GM21447 (cell line): ENCODE results near the gene MAP1A.

Experiments
- ATAC-seq: cut with Tn5 transposase; IDR thresholded peaks from one replicate; pipeline ENCODE4 v1.9.1; 2021; ENCODE audit not compliant: unreplicated experiment

The MAP1A gene

DNA sequence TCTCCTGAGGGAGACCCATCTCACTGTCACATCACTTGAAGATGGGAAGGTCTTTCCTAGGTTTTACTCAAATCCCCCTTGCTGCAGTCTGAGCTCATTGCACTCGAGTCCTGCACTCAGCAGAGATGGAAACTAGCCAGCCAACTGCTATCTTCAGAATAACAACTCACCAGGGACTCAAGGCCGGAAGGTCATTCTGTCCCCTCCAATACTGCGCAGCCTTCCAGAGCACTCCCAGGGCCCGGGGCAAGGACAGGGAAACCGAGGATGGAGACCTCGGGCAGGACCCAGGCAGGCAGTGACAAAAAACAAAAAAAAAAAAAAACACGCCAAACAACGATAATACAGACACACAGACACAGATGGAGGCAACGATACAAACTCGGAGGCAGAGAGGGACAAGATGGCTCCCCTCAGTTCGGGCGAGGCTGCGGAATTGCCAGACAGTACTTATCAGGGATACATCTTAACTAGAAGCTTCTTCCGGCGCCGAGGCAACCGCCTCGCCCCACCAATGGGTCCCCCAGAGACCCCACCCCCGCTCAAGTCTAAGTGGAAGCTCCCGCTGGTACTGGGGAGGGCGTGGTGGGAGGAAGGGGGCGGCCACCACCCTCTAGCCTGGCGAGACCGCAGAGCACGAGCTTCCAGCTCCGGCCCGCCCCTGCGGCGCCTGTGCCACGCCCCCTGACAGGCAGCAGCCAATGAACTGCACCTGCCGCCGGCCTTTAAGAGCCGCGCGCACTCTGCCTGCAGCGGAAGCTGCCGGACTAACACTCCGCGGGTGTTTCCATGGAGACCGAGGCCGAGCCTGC lies 7.0 kb upstream of the MAP1A start:
- ATAC-seq = peak; percentile 97

DNA sequence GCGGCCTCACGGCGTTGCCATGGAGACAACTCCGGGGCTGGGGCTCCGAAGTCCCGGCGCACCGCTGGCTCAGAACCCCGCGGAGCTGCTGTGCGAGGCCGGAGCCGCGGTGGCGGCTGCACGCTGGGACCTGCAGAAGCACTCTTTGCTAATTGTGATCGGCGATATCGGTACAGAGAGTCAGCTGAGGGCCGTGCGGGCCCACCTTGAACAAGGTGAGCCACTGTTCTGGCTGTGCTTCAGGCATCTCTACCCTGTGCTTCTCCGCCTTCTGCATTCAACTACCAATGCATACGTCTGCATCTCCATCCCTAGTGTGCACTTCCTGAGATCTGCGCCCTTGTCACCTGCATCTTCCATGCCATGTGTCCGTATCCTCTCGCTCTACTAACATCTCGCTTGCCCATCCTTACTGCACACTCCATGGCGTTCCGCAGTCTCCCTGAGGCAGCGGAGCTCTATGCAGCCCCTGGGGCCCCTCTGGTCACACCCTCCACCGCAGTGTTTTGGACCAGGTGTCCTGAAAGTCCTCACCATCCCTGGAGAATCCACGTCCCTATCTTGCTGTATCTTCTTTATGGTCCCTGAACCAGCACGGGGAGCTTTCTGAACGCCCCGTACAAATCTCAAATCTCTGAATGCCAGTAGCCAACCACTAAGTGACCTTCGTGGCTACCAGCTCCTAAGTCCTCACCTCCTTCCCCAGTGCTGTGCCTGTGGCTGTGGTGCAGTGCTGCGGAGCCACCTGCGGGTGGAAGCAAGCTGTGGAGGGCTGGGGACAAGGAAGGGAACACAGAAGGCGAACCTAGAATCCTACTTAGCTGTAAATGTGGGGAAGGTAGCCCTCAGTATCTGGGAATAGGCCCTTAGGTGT lies 6.2 kb upstream of the MAP1A start:
- ATAC-seq = no peak

DNA sequence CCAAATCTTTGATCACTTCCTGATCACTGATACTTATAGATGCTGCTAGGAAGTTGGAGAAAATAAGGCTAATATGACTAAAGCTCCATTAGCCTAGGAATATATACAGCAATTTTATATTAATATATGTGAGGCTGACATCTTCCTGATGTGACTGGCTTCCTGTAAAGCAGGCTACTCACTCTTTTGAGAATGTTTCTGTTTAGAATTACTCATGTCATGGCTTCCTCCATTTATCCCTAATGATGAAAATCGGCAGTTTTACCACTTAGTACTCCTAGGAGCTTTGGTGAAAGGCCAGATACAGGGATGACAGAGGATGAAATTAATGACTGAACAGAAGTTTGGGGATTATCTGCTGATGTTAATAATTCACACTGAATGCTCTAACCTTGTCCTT lies 3.9 kb upstream of the MAP1A start:
- ATAC-seq = no peak

DNA sequence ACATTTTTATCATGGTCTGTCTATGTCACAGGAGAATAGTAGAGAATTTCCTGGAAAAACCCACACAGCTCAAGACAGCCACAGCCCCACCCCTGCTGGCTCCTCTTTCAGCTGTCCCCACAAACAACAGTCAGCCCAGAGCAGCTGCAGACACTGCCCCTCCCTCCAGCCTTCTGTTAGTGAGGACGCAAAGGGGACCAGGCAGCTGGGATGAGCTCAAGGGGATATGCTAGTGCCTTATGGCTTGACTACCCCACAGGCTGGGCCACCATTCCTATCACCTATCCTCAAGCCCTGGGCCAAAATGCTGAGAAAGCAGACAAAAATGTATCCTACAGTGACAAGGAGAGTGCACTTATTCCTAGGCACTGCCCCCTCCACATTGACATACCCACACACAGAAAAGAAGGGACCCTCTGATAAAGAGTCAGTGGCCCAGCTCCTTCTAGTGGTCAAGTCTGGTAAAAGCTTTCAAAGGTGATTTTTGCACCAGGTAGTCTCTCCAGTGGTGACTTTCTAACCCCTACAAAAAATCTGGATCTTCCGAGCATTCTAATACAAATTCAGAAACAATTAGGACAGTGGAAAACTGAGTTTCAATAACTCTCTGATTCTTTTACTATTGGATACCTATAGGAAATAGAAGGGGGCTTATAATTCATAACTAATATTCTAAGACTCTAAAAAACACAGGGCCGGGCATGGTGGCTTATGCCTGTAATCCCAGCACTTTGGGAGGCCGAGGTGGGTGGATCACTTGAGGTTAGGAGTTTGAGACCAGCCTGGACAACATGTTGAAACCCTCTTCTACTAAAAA lies 3.0 kb upstream of the MAP1A start:
- no peak for ATAC-seq

DNA sequence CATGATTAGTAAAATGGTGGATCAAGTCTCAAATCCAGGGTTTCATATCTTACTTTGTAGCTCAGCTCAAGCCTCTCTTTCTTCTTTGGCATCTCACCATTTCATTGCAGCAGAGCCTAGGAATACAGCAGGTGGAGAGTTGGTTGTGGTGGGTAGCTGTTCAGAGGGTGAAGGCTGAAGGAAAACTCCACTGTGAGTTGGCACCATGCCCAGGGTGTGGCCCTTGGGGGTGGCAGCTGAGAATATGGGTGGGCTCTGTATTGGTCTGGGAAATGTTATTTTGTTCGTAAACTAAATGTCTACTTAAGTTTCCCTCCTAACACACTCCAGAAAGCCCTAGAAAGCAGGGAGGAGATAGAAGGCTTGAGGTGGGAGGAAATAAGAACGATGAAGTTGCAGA lies 1.7 kb upstream of the MAP1A start:
- ATAC-seq = no peak

DNA sequence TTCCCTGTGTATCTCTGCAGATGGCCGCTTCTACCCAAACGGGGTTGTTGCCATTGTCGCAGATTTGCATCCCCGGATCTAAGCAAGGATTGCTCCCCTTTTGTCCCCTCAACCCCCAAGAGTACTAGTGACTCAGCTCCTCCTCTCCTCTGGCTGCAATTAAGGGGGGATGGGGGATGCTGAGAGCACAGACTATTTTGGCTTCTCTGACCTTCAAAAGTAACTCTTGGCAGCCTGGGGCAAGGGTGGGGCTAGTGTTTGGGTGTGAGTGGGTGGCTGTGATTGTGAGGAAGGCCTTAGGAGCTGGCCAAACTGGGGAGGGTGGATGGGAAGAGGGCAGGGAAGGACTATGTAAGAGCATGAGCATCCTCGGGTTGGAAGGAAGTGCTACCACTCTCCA lies 1.2 kb upstream of the MAP1A start:
- ATAC-seq = no peak

DNA sequence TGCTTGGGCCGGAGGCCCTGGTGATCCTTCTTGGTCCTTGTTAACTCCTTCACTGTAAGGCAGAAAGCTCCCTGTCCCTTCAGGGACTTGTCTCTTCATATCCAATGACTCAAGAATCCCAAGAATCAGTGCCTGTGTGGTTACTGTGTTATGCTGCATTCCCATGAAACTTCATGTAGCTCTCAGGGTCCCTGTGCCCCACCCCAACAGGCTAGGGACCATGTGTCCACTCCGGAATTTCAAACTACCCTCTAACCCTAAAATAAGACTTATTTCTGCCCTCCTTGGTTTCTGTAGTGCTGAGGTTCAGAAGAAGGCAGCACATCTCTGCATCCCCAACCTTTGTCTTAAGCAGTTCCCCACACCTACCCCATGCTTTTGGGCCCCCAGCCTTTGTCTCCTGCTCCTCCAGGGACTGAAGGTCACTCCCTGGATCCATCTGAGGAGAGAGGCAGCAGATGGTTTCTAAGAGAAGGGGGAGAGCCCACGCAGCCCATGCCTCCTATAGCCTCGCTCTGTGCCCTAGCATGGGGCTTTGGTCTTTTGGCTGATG lies 531 bp upstream of the MAP1A start:
- ATAC-seq = no peak

DNA sequence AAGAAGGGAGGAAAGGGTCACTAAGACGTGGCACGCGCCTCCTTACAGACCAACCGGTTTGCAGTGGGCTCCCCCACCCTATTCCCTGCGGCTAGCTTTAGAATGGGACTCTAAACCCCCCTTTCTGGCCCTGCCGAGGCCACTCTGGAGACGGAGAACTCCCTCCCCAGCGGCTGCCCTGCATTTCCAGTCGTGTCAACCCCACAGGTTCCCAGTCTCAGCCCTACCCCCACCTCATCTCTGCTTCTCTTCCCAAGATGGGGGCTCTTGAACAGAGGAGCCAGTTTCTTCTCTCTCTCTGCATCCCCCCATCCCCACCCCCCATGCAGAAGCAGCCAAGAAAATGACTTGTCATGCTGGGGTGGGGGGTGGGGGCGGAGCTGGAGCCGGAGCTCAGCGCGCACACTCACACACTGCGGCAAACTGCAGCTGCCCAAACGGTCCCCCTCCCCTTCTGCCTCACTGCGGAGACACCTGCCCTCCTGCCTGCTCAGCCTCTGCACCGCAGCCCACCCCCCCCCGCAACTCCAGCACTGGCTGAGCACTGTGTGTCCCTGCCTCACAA lies 871 bp downstream of the MAP1A start:
- no peak for ATAC-seq

DNA sequence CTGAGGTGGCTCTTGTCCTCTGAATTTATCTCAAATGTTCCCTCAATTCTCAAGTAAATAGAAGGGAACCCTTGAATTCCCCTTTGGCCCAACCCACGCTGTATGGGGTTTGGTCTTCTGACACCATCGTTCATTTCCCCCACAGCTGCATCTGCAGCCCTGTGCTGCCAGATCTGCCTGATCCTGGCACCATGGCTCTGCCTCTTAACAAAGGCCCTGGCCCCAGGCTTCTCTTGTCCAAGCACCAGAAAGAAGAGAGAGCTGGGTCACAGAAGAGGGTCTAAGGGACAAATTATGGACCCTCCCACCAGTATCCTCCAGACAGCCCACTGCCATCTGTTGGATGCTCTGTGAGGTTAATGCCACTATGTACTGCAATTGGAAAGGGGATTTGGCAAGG lies 1.8 kb downstream of the MAP1A start:
- ATAC-seq = no peak

DNA sequence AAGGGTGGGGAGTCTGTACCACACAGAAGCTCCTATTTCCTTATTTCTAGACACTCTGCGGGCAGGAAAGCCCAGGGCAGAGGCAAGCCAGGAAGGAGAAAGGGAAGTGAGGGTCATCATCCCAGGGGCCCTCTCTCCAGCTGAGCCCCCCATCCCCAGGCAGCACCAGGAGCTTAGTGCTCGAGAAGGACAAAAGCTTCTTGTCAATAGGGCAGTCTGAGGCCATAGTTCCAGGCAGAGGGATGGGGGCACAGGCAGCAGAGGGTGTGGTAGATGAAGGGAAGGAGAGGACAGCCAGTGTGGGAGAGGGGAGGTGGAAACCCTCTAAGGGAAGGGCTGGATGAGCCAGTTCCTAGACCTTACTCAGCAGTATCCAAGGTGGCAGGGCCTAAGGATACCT lies 2.7 kb downstream of the MAP1A start:
- no peak for ATAC-seq

DNA sequence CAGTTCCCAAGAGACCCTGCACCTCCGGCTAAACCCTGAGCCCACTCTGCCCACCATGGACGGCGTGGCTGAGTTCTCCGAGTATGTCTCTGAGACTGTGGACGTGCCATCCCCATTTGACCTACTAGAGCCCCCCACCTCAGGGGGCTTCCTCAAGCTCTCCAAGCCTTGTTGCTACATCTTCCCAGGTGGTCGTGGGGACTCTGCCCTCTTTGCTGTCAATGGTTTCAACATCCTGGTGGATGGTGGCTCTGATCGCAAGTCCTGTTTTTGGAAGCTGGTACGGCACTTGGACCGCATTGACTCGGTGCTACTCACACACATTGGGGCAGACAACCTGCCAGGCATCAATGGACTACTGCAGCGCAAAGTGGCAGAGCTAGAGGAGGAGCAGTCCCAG lies 4.0 kb downstream of the MAP1A start:
- ATAC-seq = no peak

DNA sequence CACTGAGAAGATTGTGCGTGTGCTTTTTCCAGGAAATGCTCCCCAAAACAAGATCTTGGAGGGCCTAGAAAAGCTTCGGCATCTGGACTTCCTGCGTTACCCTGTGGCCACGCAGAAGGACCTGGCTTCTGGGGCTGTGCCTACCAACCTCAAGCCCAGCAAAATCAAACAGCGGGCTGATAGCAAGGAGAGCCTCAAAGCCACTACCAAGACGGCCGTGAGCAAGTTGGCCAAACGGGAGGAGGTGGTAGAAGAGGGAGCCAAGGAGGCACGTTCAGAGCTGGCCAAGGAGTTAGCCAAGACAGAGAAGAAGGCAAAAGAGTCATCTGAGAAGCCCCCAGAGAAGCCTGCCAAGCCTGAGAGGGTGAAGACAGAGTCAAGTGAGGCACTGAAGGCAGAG lies 4.8 kb downstream of the MAP1A start:
- no peak for ATAC-seq

DNA sequence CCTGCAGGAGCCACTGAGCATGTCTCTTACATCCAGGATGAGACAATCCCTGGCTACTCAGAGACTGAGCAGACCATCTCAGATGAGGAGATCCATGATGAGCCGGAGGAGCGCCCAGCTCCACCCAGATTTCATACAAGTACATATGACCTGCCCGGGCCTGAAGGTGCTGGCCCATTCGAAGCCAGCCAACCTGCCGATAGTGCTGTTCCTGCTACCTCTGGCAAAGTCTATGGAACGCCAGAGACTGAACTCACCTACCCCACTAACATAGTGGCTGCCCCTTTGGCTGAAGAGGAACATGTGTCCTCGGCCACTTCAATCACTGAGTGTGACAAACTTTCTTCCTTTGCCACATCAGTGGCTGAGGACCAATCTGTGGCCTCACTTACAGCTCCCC lies 6.2 kb downstream of the MAP1A start:
- no peak for ATAC-seq

DNA sequence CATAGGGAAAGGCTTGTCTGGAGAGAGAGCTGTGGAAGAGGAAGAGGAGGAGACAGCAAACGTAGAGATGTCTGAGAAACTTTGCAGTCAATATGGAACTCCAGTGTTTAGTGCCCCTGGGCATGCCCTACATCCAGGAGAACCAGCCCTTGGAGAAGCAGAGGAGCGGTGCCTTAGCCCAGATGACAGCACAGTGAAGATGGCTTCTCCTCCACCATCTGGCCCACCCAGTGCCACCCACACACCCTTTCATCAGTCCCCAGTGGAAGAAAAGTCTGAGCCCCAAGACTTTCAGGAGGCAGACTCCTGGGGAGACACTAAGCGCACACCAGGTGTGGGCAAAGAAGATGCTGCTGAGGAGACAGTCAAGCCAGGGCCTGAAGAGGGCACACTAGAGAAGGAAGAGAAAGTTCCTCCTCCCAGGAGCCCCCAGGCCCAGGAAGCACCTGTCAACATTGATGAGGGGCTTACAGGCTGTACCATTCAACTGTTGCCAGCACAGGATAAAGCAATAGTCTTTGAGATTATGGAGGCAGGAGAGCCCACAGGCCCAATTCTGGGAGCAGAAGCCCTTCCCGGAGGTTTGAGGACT lies 6.9 kb downstream of the MAP1A start:
- ATAC-seq = no peak

DNA sequence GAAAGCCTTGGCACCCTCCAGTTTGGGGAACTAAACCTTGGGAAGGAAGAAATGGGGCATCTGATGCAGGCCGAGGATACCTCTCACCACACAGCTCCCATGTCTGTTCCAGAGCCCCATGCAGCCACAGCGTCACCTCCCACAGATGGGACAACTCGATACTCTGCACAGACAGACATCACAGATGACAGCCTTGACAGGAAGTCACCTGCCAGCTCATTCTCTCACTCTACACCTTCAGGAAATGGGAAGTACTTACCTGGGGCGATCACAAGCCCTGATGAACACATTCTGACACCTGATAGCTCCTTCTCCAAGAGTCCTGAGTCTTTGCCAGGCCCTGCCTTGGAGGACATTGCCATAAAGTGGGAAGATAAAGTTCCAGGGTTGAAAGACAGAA lies 7.7 kb downstream of the MAP1A start:
- no peak for ATAC-seq

DNA sequence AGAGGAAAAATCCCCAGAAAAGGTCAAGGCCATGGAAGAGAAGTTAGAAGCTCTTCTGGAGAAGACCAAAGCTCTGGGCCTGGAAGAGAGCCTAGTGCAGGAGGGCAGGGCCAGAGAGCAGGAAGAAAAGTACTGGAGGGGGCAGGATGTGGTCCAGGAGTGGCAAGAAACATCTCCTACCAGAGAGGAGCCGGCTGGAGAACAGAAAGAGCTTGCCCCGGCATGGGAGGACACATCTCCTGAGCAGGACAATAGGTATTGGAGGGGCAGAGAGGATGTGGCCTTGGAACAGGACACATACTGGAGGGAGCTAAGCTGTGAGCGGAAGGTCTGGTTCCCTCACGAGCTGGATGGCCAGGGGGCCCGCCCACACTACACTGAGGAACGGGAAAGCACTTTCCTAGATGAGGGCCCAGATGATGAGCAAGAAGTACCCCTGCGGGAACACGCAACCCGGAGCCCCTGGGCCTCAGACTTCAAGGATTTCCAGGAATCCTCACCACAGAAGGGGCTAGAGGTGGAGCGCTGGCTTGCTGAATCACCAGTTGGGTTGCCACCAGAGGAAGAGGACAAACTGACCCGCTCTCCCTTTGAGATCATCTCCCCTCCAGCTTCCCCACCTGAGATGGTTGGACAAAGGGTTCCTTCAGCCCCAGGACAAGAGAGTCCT lies 9.0 kb downstream of the MAP1A start:
- no peak for ATAC-seq

DNA sequence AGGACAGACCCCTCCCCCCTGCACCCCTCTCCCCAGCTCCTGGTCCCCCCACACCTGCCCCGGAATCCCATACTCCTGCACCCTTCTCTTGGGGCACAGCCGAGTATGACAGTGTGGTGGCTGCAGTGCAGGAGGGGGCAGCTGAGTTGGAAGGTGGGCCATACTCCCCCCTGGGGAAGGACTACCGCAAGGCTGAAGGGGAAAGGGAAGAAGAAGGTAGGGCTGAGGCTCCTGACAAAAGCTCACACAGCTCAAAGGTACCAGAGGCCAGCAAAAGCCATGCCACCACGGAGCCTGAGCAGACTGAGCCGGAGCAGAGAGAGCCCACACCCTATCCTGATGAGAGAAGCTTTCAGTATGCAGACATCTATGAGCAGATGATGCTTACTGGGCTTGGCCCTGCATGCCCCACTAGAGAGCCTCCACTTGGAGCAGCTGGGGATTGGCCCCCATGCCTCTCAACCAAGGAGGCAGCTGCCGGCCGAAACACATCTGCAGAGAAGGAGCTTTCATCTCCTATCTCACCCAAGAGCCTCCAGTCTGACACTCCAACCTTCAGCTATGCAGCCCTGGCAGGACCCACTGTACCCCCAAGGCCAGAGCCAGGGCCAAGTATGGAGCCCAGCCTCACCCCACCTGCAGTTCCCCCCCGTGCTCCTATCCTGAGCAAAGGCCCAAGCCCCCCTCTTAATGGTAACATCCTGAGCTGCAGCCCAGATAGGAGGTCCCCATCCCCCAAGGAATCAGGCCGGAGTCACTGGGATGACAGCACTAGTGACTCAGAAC lies 9.8 kb downstream of the MAP1A start:
- no peak for ATAC-seq

DNA sequence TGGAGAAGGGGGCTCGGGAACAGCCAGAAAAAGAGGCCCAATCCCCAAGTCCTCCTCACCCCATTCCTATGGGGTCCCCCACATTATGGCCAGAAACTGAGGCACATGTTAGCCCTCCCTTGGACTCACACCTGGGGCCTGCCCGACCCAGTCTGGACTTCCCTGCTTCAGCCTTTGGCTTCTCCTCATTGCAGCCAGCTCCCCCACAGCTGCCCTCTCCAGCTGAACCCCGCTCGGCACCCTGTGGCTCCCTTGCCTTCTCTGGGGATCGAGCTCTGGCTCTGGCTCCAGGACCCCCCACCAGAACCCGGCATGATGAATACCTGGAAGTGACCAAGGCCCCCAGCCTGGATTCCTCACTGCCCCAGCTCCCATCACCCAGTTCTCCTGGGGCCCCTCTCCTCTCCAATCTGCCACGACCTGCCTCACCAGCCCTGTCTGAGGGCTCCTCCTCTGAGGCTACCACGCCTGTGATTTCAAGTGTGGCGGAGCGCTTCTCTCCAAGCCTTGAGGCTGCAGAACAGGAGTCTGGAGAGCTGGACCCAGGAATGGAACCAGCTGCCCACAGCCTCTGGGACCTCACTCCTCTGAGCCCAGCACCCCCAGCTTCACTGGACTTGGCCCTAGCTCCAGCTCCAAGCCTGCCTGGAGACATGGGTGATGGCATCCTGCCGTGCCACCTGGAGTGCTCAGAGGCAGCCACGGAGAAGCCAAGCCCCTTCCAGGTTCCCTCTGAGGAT lies 10.6 kb downstream of the MAP1A start:
- ATAC-seq = no peak
